ENCODE data around the gene ASIC5. TPM values are rescaled to one million over a fixed set of nuclear protein-coding genes. Genes with fewer than 3 reads are reported as not detected.

The ASIC5 gene
- total and polyA plus RNA-seq, 2 of the 4 experiments (the other 2 are of a cell fraction) = not detected

- TF ChIP-seq ELK1 (IDR thresholded peaks at IDR 0.05; ENCODE audit: borderline replicate concordance, low read depth, low read length) = no peak
- Histone ChIP-seq H3K4me2 (ENCODE audit: low read depth, low read length) (no peak overlapping the region), H3K9ac (ENCODE audit: low read depth, low read length) (no peak overlapping the region), H2BK20ac (ENCODE audit: low read depth, low read length) (no peak overlapping the region), H3K9me3 (ENCODE audit: control insufficient read depth, insufficient read depth, low read length) (0 out of 2 replicates have a peak, but pooled peaks cover 1% of the 10 kb centered on the region), H2AFZ (replicated peaks; ENCODE audit: low read length, poor library complexity) (no peak overlapping the region), H4K8ac (ENCODE audit: low read depth in 2 of 2, low read length in 2 of 2) (no peak overlapping the region), H3K56ac (ENCODE audit: extremely low read depth, insufficient read depth, low read length) (no peak overlapping the region), H3K79me1 (ENCODE audit: low read depth in 1 of 2, low read length in 2 of 2) (no peaks in the 10 kb centered on the region), H2BK120ac (ENCODE audit: low read depth, low read length) (no peak overlapping the region), H3K9me1 (ENCODE audit: insufficient read depth, low read length) (no peaks in the 10 kb centered on the region), H3K4me1 (ENCODE audit: control insufficient read depth, insufficient read depth, low read length) (no peaks in the 10 kb centered on the region), H4K20me1 (ENCODE audit: insufficient read depth, low read length) (no peaks in the 10 kb centered on the region), H2AK9ac (replicated peaks; ENCODE audit: low read depth, low read length, poor library complexity) (no peak overlapping the region), H3K27me3 (ENCODE audit: control insufficient read depth, insufficient read depth, low read length) (no peaks in the 10 kb centered on the region), H3K4ac (ENCODE audit: low read depth, low read length) (no peak overlapping the region), H4K5ac (ENCODE audit: low read depth, low read length) (no peak overlapping the region), H3K23ac (ENCODE audit: low read depth, low read length) (no peak overlapping the region), H3K18ac (ENCODE audit: low read depth, low read length) (no peak overlapping the region), H3K14ac (replicated peaks; ENCODE audit: low read depth, low read length) (no peak overlapping the region), H3K4me3 (ENCODE audit: insufficient read depth, low read depth, low read length) (no peak overlapping the region), H2AK5ac (ENCODE audit: low read depth, low read length) (no peak overlapping the region), H3K27ac (ENCODE audit: insufficient read depth, low read length) (no peak overlapping the region), H2BK15ac (ENCODE audit: low read depth, low read length) (no peak overlapping the region), H3K36me3 (ENCODE audit: control insufficient read depth, insufficient read depth, low read length) (no peaks in the 10 kb centered on the region), H2BK5ac (ENCODE audit: low read depth, low read length, poor library complexity, severe bottlenecking) (no peak overlapping the region), H4K91ac (ENCODE audit: insufficient read depth, low read depth, low read length) (no peak overlapping the region)
- no TSS peak for BruUV-seq (replicated peaks)
- in situ Hi-C loops (cut with MboI; ENCODE audit: low sequenced_read_pairs) = no loop called here
- ATAC-seq (ENCODE audit: low read depth) (no peak), DNase-seq (no peak)
- CTCF ChIA-PET = no interaction called here
- POLR2A ChIA-PET (ENCODE audit: unreplicated experiment) = no interaction called here
- 39% methylated on average over 2 of the region's 2 CpGs; no CpG with 5 or more reads in 1 of the 2 experiments for WGBS, 2 experiments (ENCODE audit: extremely low coverage in 2 of 2, insufficient read length in 1 of 2)
- dilution Hi-C loops (cut with HindIII; ENCODE audit: low sequenced_read_pairs, unreplicated experiment) = no loop called here
- intact Hi-C loops (cut with micrococcal nuclease) = no loop called here
Observed at GRCh38 chr4:155878611-155879010, 12.5 kb upstream of the ASIC5 start.
